Stimulated activated effector memory CD8-positive, alpha-beta T cell treated with anti-CD3 and anti-CD28 coated beads, Interleukin-12 subunit alpha, Interleukin-12 subunit beta, amount 100 ng/mL, for 72 hours (primary cell): Measurements from ENCODE around the gene ZCCHC14.

Experiments
- ATAC-seq: fragments of 150-1000 bp; cut with Tn5 transposase; 2 replicates; pipeline ENCODE4 v1.10.0; 2021
- DNase-seq, 2 donors: peaks; one replicate each; pipeline ENCODE4 v3.0.0; 2021 to 2022; ENCODE audit warnings: low spot score in 2 of 2
- H3K27ac Mint-ChIP-seq: one replicate; pipeline ENCODE4 v1.8.0; 2022; ENCODE audit warnings: mild to moderate bottlenecking, mixed read lengths
- H3K36me3 Mint-ChIP-seq: one replicate; pipeline ENCODE4 v1.8.0; 2022; ENCODE audit warnings: mild to moderate bottlenecking, mixed read lengths
- H3K4me1 Mint-ChIP-seq: one replicate; pipeline ENCODE4 v1.8.0; 2022; ENCODE audit warnings: mixed read lengths
- H3K4me3 Mint-ChIP-seq: one replicate; pipeline ENCODE4 v1.8.0; 2022; ENCODE audit warnings: mild to moderate bottlenecking, mixed read lengths
- H3K9me3 Mint-ChIP-seq: one replicate; pipeline ENCODE4 v1.8.0; 2022; ENCODE audit warnings: mixed read lengths

Gene ZCCHC14

DNA sequence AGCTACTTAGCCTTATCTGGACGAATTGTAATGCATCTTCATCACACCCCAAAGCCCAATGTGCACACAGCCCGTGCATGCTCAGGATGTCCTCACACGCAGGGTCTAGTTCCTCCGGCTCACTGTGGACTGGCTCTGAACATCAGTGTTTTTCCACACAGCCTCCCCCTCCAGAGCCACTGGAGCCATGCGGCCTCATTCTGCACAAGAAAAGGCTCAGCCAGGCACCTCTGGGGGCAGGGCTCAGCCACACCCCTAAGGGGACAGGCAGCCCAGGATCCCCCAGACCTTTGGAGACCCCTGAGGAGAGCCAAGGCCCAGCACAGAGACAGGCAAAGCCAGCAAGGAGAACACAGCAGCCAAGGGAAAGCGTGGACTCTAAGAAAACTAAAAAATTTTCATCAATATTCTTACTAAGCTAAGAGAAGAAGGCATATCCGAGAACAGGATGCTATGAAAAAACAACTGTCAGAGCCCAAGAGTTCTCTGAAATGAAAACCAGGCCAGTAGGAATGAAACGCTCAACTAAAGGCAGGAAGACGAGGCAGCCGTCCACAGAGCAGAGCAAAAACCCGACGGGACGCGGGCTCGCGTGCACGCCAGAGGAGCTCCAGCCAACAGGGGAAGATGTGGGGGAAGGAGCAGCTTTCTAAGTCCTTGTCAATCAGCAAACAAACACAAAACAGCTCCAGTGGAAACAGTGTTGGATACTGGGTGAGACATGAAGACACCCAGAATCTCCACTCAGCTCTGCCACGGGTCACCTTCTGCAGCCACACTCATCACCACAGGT is 66.2 kb downstream of the ZCCHC14 start:
- Mint-ChIP-seq H3K27ac (peak overlapping the region; percentile 29), H3K4me1 (peaks cover 7% of the 10 kb centered on the region), H3K4me3 (no peak overlapping the region), H3K36me3 (peaks cover 45% of the 10 kb centered on the region), H3K9me3 (no peaks in the 10 kb centered on the region)
- DNase-seq (no peak), ATAC-seq (no peak)

DNA sequence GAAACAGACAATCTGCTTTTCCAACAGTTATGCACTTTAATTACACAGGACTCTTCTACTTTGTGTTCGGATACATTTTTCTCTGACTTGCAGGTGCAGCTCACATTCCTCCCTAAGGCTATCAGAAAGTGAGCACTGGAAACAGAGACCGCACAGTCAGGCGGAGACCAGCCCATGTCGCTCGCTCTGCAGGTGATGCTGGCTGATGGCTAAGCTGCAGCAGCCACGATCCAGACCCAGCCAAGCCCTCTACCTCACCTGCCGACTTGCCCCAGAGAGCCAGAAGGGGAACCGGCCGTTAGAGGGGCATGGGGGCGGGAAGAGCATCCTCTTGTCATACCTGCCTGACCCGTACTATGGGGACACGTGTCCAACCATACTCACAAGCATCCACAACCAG is 66.9 kb downstream of the ZCCHC14 start:
- Mint-ChIP-seq H3K27ac (no peak overlapping the region), H3K36me3 (peaks cover 48% of the 10 kb centered on the region), H3K9me3 (no peaks in the 10 kb centered on the region), H3K4me3 (no peak overlapping the region), H3K4me1 (peaks cover 7% of the 10 kb centered on the region)
- ATAC-seq = no peak
- no peak for DNase-seq

DNA sequence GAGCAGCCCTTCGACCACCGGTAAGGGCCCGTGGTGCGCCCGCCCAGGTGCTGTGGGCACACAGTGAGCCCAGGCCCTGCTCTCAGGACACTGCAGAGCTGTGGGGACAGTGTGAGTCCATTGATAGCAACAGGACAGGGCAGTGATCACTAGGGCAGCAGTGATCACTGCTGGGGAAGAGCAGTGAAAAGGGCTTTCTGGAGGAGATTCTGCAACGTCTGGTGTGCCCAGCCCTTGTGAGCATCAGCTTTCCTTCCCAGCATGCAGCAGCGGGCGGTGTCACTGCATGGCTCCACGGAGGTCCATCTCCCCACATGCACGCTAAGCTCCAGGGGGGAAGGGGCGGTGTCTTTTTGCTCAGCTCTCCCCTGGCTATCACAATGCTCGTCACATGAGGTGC is 68.6 kb downstream of the ZCCHC14 start:
- Mint-ChIP-seq H3K27ac (no peak overlapping the region), H3K4me3 (no peak overlapping the region), H3K9me3 (no peaks in the 10 kb centered on the region), H3K4me1 (peaks cover 7% of the 10 kb centered on the region), H3K36me3 (peaks cover 49% of the 10 kb centered on the region)
- ATAC-seq (no peak), DNase-seq (no peak)

DNA sequence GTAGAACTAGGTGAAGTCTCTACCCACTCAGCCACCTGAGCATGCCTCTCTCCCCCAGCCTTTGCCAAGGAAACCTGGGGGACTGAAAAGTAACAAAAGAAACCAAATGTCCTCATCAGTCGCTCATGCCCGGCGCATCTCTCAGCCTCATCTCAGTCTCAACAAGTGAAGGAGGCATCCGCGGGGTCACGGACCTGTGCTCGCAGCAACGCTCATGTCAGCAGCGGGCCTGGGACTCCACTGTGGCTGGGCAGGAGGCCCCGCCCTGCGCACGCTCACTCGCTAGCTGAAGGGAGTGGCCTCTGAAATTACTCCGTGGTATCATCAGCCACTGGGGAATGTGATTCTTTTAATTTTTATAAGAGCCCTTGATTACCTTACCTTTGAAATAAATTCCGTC is 69.4 kb downstream of the ZCCHC14 start:
- Mint-ChIP-seq H3K27ac (no peak overlapping the region), H3K36me3 (peaks cover 44% of the 10 kb centered on the region), H3K4me1 (peaks cover 7% of the 10 kb centered on the region), H3K9me3 (no peaks in the 10 kb centered on the region), H3K4me3 (no peak overlapping the region)
- ATAC-seq (no peak), DNase-seq (no peak)

GRCh38 chr16:87422106-87422505 is 70.7 kb downstream of the ZCCHC14 start:
- DNase-seq = no peak
- H3K4me3 Mint-ChIP-seq = no peak overlapping the region
- H3K4me1 Mint-ChIP-seq = peaks cover 7% of the 10 kb centered on the region
- no peak overlapping the region for H3K27ac Mint-ChIP-seq
- peaks cover 45% of the 10 kb centered on the region for H3K36me3 Mint-ChIP-seq
- no peak for ATAC-seq
- no peaks in the 10 kb centered on the region for H3K9me3 Mint-ChIP-seq

DNA sequence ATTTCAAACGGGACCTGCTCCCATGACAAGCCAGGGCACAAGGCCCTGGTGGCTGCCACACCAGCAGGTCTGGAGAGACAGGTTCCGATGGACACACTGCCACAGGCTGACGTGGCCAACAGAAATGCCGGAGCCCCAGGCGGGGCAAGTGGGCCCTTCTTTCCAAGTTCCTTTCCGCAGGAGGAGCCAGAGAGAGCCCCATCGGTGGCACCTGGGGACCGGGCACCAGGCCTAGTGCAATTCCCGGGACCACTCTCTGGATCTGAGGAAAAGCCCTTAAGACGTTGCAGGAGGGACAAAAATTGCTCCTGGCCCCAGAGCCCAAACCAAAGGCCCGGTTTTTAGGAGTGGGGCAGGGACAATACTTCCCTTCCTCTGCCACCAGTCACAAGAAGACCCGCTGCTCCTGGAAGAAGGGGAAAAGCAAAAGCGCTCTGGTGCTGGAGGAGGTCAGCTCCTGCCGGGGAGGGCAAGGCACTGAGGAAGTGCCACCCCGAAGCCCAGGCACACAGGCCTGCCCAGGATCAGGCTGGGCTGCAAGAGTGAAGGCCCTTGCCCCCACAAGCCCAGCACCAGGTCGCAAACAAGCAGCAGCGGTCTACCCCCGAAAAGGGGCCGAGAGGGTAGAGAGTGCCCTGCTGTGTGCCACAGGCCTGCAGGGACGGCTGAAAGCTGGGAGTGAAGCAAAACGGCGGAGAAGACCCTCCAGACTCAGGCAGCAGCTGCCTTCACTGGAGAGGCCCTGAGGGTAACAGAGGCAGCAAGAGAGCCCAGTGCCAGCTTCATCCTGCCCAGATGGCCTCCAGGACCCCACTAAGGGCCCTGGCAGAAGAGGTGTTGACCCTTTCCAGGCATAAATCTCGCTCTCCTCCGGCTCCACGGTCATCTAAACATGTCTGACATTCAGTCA is 71.6 kb downstream of the ZCCHC14 start:
- Mint-ChIP-seq H3K27ac (no peak overlapping the region), H3K36me3 (peaks cover 46% of the 10 kb centered on the region), H3K4me1 (no peaks in the 10 kb centered on the region)

DNA sequence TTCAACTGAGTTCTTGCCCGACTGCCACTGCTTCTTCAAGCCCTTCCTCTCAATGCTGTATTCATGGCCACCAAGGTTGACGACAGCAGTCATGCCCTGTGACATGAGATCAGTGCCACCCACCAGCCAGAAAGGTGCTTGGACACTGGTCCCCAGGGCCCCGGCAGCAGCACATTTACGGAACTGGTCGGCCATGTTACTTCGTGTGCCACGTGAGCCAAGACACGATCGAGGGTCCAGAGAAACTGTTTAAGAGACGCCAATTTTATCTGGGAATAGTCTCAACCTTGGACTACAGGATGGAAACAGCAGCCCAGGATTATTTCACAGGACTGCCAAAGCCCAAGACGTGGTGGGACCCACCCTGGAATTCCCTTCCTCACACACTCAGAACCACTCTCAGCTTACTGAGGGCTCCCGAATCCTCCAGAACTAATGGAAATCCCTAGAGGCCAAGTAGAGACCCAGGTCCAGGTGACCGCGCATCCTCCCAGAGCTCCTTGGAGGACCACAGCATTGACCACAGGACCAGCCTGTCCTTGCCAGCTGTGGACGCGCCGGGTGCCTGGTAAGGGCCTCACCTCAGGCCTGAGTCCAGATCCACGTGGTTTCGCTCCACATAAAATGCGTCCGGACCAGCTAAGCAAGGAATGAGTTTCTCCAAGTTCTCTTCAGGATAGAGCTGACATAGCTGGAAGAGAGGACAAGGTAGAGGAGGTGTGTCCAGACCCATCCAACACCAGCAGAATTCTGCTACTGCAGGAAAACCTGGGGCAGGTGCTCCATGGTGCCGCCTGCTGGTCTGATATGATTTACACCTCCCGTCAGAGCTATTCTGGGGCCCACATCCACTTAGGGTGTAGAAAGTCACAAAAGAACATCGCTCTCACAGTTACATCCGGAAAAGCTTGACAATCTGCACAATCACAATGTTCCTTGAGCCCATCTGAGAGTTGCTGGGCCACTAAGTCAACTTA is 72.5 kb downstream of the ZCCHC14 start:
- H3K36me3 Mint-ChIP-seq = peaks cover 54% of the 10 kb centered on the region
- H3K27ac Mint-ChIP-seq = no peak overlapping the region
- no peak for DNase-seq
- no peak overlapping the region for H3K4me3 Mint-ChIP-seq
- ATAC-seq = no peak
- no peaks in the 10 kb centered on the region for H3K4me1 Mint-ChIP-seq
- H3K9me3 Mint-ChIP-seq = no peaks in the 10 kb centered on the region

More for the DNA sequence above, 71.6 kb downstream of the ZCCHC14 start:
- Mint-ChIP-seq H3K4me3 (no peak overlapping the region), H3K9me3 (no peaks in the 10 kb centered on the region)
- no peak for ATAC-seq
- no peak for DNase-seq

DNA sequence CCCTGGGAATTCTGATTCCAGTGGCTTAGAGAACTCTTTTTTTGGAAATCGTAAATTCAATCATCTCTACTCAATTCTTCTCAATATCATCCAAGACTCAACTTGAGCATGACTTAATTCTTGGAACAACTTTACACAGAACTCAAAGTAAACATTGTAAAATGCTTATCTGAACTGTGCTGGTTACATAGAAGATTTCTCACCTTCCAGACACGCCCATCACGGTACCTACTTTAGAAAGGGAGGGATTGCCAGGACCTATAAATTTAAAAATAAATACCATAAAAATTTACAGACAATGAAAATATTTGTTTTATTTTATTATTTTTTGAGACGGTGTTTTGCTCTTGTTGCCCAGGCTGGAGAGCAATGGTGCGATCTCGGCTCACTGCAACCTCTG is 74.2 kb downstream of the ZCCHC14 start:
- no peaks in the 10 kb centered on the region for H3K9me3 Mint-ChIP-seq
- peaks cover 1% of the 10 kb centered on the region for H3K4me1 Mint-ChIP-seq
- no peak for ATAC-seq
- H3K4me3 Mint-ChIP-seq = no peak overlapping the region
- peaks cover 50% of the 10 kb centered on the region for H3K36me3 Mint-ChIP-seq
- H3K27ac Mint-ChIP-seq = peak overlapping the region; percentile 50
- no peak for DNase-seq

DNA sequence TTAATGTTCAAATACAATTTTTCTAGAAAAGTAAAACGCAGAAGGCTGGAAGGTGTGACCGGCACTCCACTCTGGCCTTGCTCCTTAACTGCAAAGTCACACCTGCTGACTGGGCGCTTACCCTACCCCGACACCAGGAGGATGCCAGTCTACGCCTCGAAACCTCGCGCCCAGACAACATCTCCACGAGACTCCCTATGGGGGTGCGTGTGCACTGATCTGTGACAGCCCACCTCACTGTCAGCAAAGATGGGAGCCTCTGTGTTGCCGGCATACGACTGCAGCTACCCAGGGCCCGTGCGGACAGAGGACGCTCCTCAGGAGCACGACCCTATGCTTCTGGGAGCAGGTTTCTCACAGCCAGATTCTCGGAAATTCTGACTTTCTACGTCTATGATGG is 74.6 kb downstream of the ZCCHC14 start:
- Mint-ChIP-seq H3K4me1 (peaks cover 6% of the 10 kb centered on the region), H3K27ac (peak overlapping the region; percentile 50), H3K4me3 (no peak overlapping the region), H3K9me3 (no peaks in the 10 kb centered on the region), H3K36me3 (peaks cover 52% of the 10 kb centered on the region)
- DNase-seq (no peak), ATAC-seq (no peak)

- H3K4me3 Mint-ChIP-seq = no peak overlapping the region
- ATAC-seq (no peak), DNase-seq (no peak)
- no peak overlapping the region for H3K27ac Mint-ChIP-seq
- peaks cover 55% of the 10 kb centered on the region for H3K36me3 Mint-ChIP-seq
- peaks cover 6% of the 10 kb centered on the region for H3K4me1 Mint-ChIP-seq
- no peaks in the 10 kb centered on the region for H3K9me3 Mint-ChIP-seq
Observed at GRCh38 chr16:87417528-87417910, 75.3 kb downstream of the ZCCHC14 start.

DNA sequence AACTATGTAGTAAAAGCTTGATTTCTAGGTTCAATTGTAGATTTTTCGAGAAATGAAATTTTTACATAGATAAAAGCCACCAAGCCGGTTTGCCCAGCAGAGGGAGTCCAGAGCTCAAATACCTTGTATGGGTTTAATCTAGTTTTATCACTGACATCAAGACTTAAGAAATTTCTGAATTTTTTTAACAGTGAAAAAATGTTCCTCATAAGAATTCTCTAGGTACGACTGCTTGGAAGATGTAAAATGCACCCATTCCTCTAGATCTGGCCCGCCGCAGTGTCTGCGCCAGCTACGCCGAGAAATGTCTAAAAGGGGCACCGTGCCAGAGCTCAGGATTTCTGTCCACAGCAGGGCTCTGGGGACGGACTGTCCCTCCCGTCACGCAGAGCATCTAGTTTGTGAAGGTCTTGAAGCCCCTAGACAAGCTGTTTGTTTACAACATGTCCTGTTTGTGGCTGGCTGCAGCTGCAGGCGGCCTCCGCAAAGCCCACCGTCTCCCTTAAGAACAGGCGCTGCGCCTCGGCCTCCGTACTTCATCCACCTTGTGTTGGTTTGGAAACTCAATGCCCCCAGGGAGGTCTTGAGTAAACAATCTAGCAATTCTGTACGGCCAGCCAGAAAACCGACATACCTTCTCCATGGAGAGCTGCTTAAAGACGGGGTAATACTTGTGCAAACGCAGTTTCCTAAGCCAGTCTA is 75.8 kb downstream of the ZCCHC14 start:
- H3K27ac Mint-ChIP-seq = no peak overlapping the region
- ATAC-seq (no peak), DNase-seq (no peak)
- H3K4me3 Mint-ChIP-seq = no peak overlapping the region
- no peaks in the 10 kb centered on the region for H3K9me3 Mint-ChIP-seq
- peaks cover 56% of the 10 kb centered on the region for H3K36me3 Mint-ChIP-seq
- peaks cover 6% of the 10 kb centered on the region for H3K4me1 Mint-ChIP-seq

GRCh38 chr16:87415441-87415840 is 77.4 kb downstream of the ZCCHC14 start:
- Mint-ChIP-seq H3K27ac (no peak overlapping the region), H3K4me3 (no peak overlapping the region), H3K36me3 (peaks cover 51% of the 10 kb centered on the region), H3K4me1 (peaks cover 6% of the 10 kb centered on the region), H3K9me3 (no peaks in the 10 kb centered on the region)
- ATAC-seq (no peak), DNase-seq (no peak)

DNA sequence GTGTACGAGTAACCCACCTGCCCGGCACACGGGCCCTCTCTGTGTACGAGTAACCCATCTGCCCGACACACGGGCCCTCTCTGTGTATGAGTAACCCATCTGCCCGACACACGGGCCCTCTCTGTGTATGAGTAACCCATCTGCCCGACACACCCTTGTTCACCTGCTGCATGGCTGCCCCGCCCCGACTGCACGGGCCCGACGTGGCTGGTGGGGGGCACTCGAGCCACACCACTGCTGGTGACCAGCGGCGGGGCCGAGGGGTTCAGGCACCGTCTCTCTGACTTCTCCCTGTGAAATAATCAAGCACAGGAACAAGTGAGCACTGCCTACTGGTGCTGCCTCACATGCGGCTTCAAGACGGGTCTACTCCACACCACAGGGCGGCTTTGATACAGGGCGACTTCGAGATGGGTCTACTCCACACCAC is 78.6 kb downstream of the ZCCHC14 start:
- peaks cover 6% of the 10 kb centered on the region for H3K4me1 Mint-ChIP-seq
- H3K4me3 Mint-ChIP-seq = no peak overlapping the region
- H3K27ac Mint-ChIP-seq = no peak overlapping the region
- DNase-seq (peak in 1 of 2 donors; percentile 67), ATAC-seq (peak; percentile 97)
- H3K9me3 Mint-ChIP-seq = no peaks in the 10 kb centered on the region
- H3K36me3 Mint-ChIP-seq = peaks cover 46% of the 10 kb centered on the region

GRCh38 chr16:87412996-87413421 is 79.8 kb downstream of the ZCCHC14 start:
- H3K36me3 Mint-ChIP-seq = peaks cover 50% of the 10 kb centered on the region
- DNase-seq (no peak), ATAC-seq (no peak)
- no peak overlapping the region for H3K4me3 Mint-ChIP-seq
- peaks cover 6% of the 10 kb centered on the region for H3K4me1 Mint-ChIP-seq
- H3K27ac Mint-ChIP-seq = peak overlapping the region; percentile 61
- H3K9me3 Mint-ChIP-seq = no peaks in the 10 kb centered on the region
